ENCODE data around the gene UPP2.

DNA sequence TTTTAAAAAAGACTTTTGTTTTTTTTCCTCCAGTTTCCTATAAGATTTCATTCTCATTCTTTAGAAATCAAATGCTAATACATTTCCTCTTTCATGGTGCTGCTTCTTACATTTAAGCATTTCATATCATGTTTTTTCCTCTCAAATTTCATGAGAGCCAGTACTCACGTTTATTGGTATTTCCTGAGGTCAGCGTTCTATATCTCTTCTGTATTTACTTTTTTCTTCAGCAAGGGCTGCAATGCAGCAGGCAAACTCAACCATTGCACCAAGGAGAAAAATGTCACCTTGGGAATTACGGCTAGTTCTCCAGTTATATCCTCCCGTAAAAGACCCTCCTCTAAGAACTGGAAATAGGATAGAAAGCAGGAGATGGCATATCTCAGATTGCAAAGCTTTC, 32.4 kb downstream of the UPP2 start:
- TF ChIP-seq POLR2AphosphoS5 (IDR thresholded peaks at IDR 0.05): no peak
- TF ChIP-seq, protein P1, sequence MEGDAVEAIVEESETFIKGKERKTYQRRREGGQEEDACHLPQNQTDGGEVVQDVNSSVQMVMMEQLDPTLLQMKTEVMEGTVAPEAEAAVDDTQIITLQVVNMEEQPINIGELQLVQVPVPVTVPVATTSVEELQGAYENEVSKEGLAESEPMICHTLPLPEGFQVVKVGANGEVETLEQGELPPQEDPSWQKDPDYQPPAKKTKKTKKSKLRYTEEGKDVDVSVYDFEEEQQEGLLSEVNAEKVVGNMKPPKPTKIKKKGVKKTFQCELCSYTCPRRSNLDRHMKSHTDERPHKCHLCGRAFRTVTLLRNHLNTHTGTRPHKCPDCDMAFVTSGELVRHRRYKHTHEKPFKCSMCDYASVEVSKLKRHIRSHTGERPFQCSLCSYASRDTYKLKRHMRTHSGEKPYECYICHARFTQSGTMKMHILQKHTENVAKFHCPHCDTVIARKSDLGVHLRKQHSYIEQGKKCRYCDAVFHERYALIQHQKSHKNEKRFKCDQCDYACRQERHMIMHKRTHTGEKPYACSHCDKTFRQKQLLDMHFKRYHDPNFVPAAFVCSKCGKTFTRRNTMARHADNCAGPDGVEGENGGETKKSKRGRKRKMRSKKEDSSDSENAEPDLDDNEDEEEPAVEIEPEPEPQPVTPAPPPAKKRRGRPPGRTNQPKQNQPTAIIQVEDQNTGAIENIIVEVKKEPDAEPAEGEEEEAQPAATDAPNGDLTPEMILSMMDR (IDR thresholded peaks at IDR 0.05): no peak
